CD4-positive, alpha-beta memory T cell (primary cell): ENCODE data around the gene PTPRM. TPM values are rescaled to one million over a fixed set of nuclear protein-coding genes. Genes with fewer than 3 reads are reported as not detected.

Experiments used
- CTCF ChIA-PET: fragments of 350-600 bp; sonication (Branson Sonifier 250); formaldehyde crosslinking; loops from one replicate; lab custom pipeline; 2021; ENCODE audit warnings: inconsistent platforms; ENCODE audit not compliant: partially characterized antibody; lab: Charles Lee
- POLR2A ChIA-PET: fragments of 350-600 bp; sonication (Branson Sonifier 250); formaldehyde crosslinking; loops from one replicate; lab custom pipeline; 2021; ENCODE audit not compliant: partially characterized antibody; lab: Charles Lee
- DNase-seq, 5 donors: peaks; one replicate each; pipeline versions ENCODE4 v3.0.0 to v3.0.0-alpha.2; 2020 to 2022; ENCODE audit warnings: mixed read lengths in 1 of 5
- H3K27ac ChIP-seq: one replicate; pipeline ENCODE4 v1.7.0; 2013; ENCODE audit warnings: low read depth, low read length
- H3K27me3 ChIP-seq: 2 replicates; pipeline ENCODE4 v1.7.0; 2013; ENCODE audit warnings: mild to moderate bottlenecking, low read length, moderate library complexity; ENCODE audit not compliant: insufficient read depth
- H3K36me3 ChIP-seq: 2 replicates; pipeline ENCODE4 v1.7.0; 2013; ENCODE audit warnings: mild to moderate bottlenecking, low read length, moderate library complexity; ENCODE audit not compliant: insufficient read depth
- H3K4me1 ChIP-seq: 2 replicates; pipeline ENCODE4 v1.7.0; 2013; ENCODE audit warnings: mild to moderate bottlenecking, low read length, moderate library complexity; ENCODE audit not compliant: insufficient read depth
- H3K4me3 ChIP-seq, 2 donors: one replicate each; pipeline ENCODE4 v1.7.0; 2013; ENCODE audit warnings: low read length in 2 of 2, mild to moderate bottlenecking in 1 of 2
- H3K9me3 ChIP-seq, 2 donors: one replicate each; pipeline ENCODE4 v1.7.0; 2013; ENCODE audit warnings: low read length in 2 of 2, control low read depth in 1 of 2; ENCODE audit not compliant: control insufficient read depth in 1 of 2
- H3K27ac Mint-ChIP-seq, 7 donors: one replicate each; pipeline ENCODE4 v1.8.0; 2020 to 2021; ENCODE audit warnings: mixed read lengths in 7 of 7, mild to moderate bottlenecking in 6 of 7, inconsistent platforms in 3 of 7, moderate library complexity in 3 of 7
- H3K27me3 Mint-ChIP-seq, 2 donors: one replicate each; pipeline ENCODE4 v1.8.0; 2020 to 2021; ENCODE audit warnings: mixed read lengths in 2 of 2
- H3K36me3 Mint-ChIP-seq, 2 donors: one replicate each; pipeline ENCODE4 v1.8.0; 2020 to 2021; ENCODE audit warnings: mixed read lengths in 2 of 2, inconsistent platforms in 1 of 2, mild to moderate bottlenecking in 1 of 2
- H3K4me1 Mint-ChIP-seq, 4 donors: one replicate each; pipeline ENCODE4 v1.8.0; 2020 to 2021; ENCODE audit warnings: mixed read lengths in 4 of 4, mild to moderate bottlenecking in 1 of 4
- H3K4me3 Mint-ChIP-seq, 8 donors: one replicate each; pipeline ENCODE4 v1.8.0; 2020 to 2021; ENCODE audit warnings: mixed read lengths in 8 of 8, mild to moderate bottlenecking in 7 of 8, moderate library complexity in 6 of 8, inconsistent platforms in 3 of 8
- H3K9me3 Mint-ChIP-seq, 8 donors: one replicate each; pipeline ENCODE4 v1.8.0; 2020 to 2021; ENCODE audit warnings: mixed read lengths in 8 of 8, mild to moderate bottlenecking in 5 of 8, inconsistent platforms in 3 of 8, moderate library complexity in 1 of 8
- intact Hi-C: fragments of 100-400 bp; cut with micrococcal nuclease; formaldehyde crosslinking; loops from one replicate; pipeline ENCODE4 v1.15.1; 2023
- polyA plus RNA-seq, 2 donors: library from polyadenylated mRNA; unstranded; fragments of 300-500 nt; fragmentation: Illumina TruSeq; gene quantifications; one replicate each; pipeline ENCODE4 v1.2.3, GENCODE V29; 2021
- total RNA-seq, 2 experiments: library from RNA; stranded (reverse); gene quantifications; one replicate each; pipeline ENCODE4 v1.2.3, GENCODE V29; 2021

The PTPRM gene
- total and polyA plus RNA-seq, 4 experiments from 2014 or later, result 6.7 to 20.1 (median 12.9) TPM

GRCh38 chr18:7977897-7978296, 410.8 kb downstream of the PTPRM start:
- Histone ChIP-seq H3K4me3 (no peak overlapping the region), H3K27me3 (no peaks in the 10 kb centered on the region), H3K4me1 (no peaks in the 10 kb centered on the region), H3K36me3 (no peaks in the 10 kb centered on the region), H3K9me3 (no peaks in the 10 kb centered on the region), H3K27ac (no peak overlapping the region)
- intact Hi-C loops, result no loop called here
- H3K4me1 Mint-ChIP-seq, result peaks cover 0 to 6% (median 4%) of the 10 kb centered on the region in 4 donors
- no peak overlapping the region for H3K27ac Mint-ChIP-seq
- no peak for DNase-seq
- no peaks in the 10 kb centered on the region for H3K27me3 Mint-ChIP-seq
- no peak overlapping the region for H3K4me3 Mint-ChIP-seq
- no peaks in the 10 kb centered on the region for H3K36me3 Mint-ChIP-seq
- ChIA-PET POLR2A (no interaction called here), CTCF (interaction anchor here (0.6 kb wide), 1 partner anchor 9 kb away, joined by 3 read pairs; no protein-coding TSS in a partner anchor)
- no peaks in the 10 kb centered on the region for H3K9me3 Mint-ChIP-seq

- ChIA-PET POLR2A (no interaction called here), CTCF (no interaction called here)
- H3K9me3 ChIP-seq, result no peaks in the 10 kb centered on the region
- H3K4me3 ChIP-seq, result no peak overlapping the region
- no peaks in the 10 kb centered on the region for H3K27me3 ChIP-seq
- Mint-ChIP-seq H3K4me3 (no peak overlapping the region), H3K36me3 (no peaks in the 10 kb centered on the region), H3K27ac (no peak overlapping the region), H3K27me3 (no peaks in the 10 kb centered on the region), H3K9me3 (no peaks in the 10 kb centered on the region), H3K4me1 (peaks cover 0 to 6% (median 4%) of the 10 kb centered on the region in 4 donors)
- H3K36me3 ChIP-seq, result no peaks in the 10 kb centered on the region
- H3K27ac ChIP-seq, result no peak overlapping the region
- no peaks in the 10 kb centered on the region for H3K4me1 ChIP-seq
- intact Hi-C loops, result no loop called here
- DNase-seq, result no peak
Observed at GRCh38 chr18:7978834-7979233, 411.7 kb downstream of the PTPRM start.

- H3K9me3 Mint-ChIP-seq, result no peaks in the 10 kb centered on the region
- no peaks in the 10 kb centered on the region for H3K36me3 ChIP-seq
- H3K27ac Mint-ChIP-seq, result no peak overlapping the region
- no peaks in the 10 kb centered on the region for H3K27me3 Mint-ChIP-seq
- CTCF ChIA-PET, result no interaction called here
- peaks cover 0 to 6% (median 4%) of the 10 kb centered on the region in 4 donors for H3K4me1 Mint-ChIP-seq
- no peak overlapping the region for H3K27ac ChIP-seq
- no peak overlapping the region for H3K4me3 Mint-ChIP-seq
- no peaks in the 10 kb centered on the region for H3K36me3 Mint-ChIP-seq
- no peaks in the 10 kb centered on the region for H3K4me1 ChIP-seq
- no peaks in the 10 kb centered on the region for H3K27me3 ChIP-seq
- no peaks in the 10 kb centered on the region for H3K9me3 ChIP-seq
- POLR2A ChIA-PET, result no interaction called here
- H3K4me3 ChIP-seq, result no peak overlapping the region
- DNase-seq, result no peak
- intact Hi-C loops, result no loop called here
Observed at GRCh38 chr18:7979714-7980113, 412.6 kb downstream of the PTPRM start.

- no peak for DNase-seq
- CTCF ChIA-PET, result no interaction called here
- intact Hi-C loops, result no loop called here
Observed at GRCh38 chr18:7980136-7980535, 413.0 kb downstream of the PTPRM start.

GRCh38 chr18:7980656-7981055, 413.5 kb downstream of the PTPRM start:
- CTCF ChIA-PET, result no interaction called here

More at GRCh38 chr18:7980136-7980535, 413.0 kb downstream of the PTPRM start:
- POLR2A ChIA-PET, result no interaction called here
- Histone ChIP-seq H3K9me3 (no peaks in the 10 kb centered on the region), H3K4me1 (no peaks in the 10 kb centered on the region), H3K27me3 (no peaks in the 10 kb centered on the region), H3K36me3 (no peaks in the 10 kb centered on the region), H3K4me3 (no peak overlapping the region), H3K27ac (no peak overlapping the region)
- H3K4me3 Mint-ChIP-seq, result no peak overlapping the region
- H3K27me3 Mint-ChIP-seq, result no peaks in the 10 kb centered on the region
- H3K9me3 Mint-ChIP-seq, result no peaks in the 10 kb centered on the region
- peaks cover 0 to 6% (median 4%) of the 10 kb centered on the region in 4 donors for H3K4me1 Mint-ChIP-seq
- no peaks in the 10 kb centered on the region for H3K36me3 Mint-ChIP-seq
- no peak overlapping the region for H3K27ac Mint-ChIP-seq

GRCh38 chr18:7982216-7982615, 415.1 kb downstream of the PTPRM start:
- Histone ChIP-seq H3K36me3 (no peaks in the 10 kb centered on the region), H3K27me3 (no peaks in the 10 kb centered on the region), H3K4me1 (no peaks in the 10 kb centered on the region), H3K9me3 (no peaks in the 10 kb centered on the region), H3K4me3 (no peak overlapping the region), H3K27ac (no peak overlapping the region)
- Mint-ChIP-seq H3K36me3 (no peaks in the 10 kb centered on the region), H3K4me3 (no peak overlapping the region), H3K27ac (no peak overlapping the region), H3K9me3 (no peaks in the 10 kb centered on the region), H3K4me1 (peaks cover 0 to 6% (median 3%) of the 10 kb centered on the region in 4 donors), H3K27me3 (no peaks in the 10 kb centered on the region)
- ChIA-PET POLR2A (no interaction called here), CTCF (interaction anchor here (1.1 kb wide), 1 partner anchor 23 kb away, joined by 3 read pairs; no protein-coding TSS in a partner anchor)
- intact Hi-C loops, result no loop called here
- no peak for DNase-seq

More at GRCh38 chr18:7980656-7981055, 413.5 kb downstream of the PTPRM start:
- Mint-ChIP-seq H3K4me1 (peaks cover 0 to 6% (median 4%) of the 10 kb centered on the region in 4 donors), H3K36me3 (no peaks in the 10 kb centered on the region), H3K4me3 (no peak overlapping the region), H3K27me3 (no peaks in the 10 kb centered on the region), H3K9me3 (no peaks in the 10 kb centered on the region), H3K27ac (no peak overlapping the region)
- POLR2A ChIA-PET, result no interaction called here
- no peaks in the 10 kb centered on the region for H3K4me1 ChIP-seq
- no peaks in the 10 kb centered on the region for H3K9me3 ChIP-seq
- H3K27me3 ChIP-seq, result no peaks in the 10 kb centered on the region
- H3K4me3 ChIP-seq, result no peak overlapping the region
- H3K36me3 ChIP-seq, result no peaks in the 10 kb centered on the region
- H3K27ac ChIP-seq, result no peak overlapping the region
- no peak for DNase-seq
- intact Hi-C loops, result no loop called here

- Mint-ChIP-seq H3K4me3 (no peak overlapping the region), H3K27ac (no peak overlapping the region), H3K36me3 (peaks cover 0 to 4% of the 10 kb centered on the region in 2 donors), H3K4me1 (peaks cover 0 to 3% (median under 1%) of the 10 kb centered on the region in 4 donors), H3K27me3 (no peaks in the 10 kb centered on the region), H3K9me3 (peaks cover 3 to 12% (median 7%) of the 10 kb centered on the region in 8 donors)
- Histone ChIP-seq H3K4me1 (no peaks in the 10 kb centered on the region), H3K9me3 (no peaks in the 10 kb centered on the region), H3K36me3 (no peaks in the 10 kb centered on the region), H3K4me3 (no peak overlapping the region), H3K27me3 (no peaks in the 10 kb centered on the region), H3K27ac (no peak overlapping the region)
- POLR2A ChIA-PET, result no interaction called here
- intact Hi-C loops, result no loop called here
- CTCF ChIA-PET, result interaction anchor here (1.1 kb wide), 1 partner anchor 9 kb away, joined by 3 read pairs; no protein-coding TSS in a partner anchor
- no peak for DNase-seq
Observed at GRCh38 chr18:7987284-7987976, 420.3 kb downstream of the PTPRM start.
